Limb (tissue), 2 donors: ENCODE measurements around the gene THAP7.

Experiments used
- DNase-seq, 2 donors: peaks; one replicate each; pipeline ENCODE4 v3.0.0-alpha.2; 2016; ENCODE audit errors: extremely low spot score in 2 of 2

Gene THAP7

GRCh38 chr22:20965104-20965887 lies 36.6 kb downstream of the THAP7 start:
- DNase-seq: no peak

GRCh38 chr22:20964799-20965103 lies 37.2 kb downstream of the THAP7 start:
- DNase-seq: no peak

- no peak for DNase-seq
Measured at GRCh38 chr22:20964090-20964798, 37.7 kb downstream of the THAP7 start.

- DNase-seq: no peak
Measured at GRCh38 chr22:20963201-20964052, 38.5 kb downstream of the THAP7 start.

- DNase-seq: no peak
Measured at GRCh38 chr22:20962491-20962945, 39.4 kb downstream of the THAP7 start.

GRCh38 chr22:20960609-20961008 lies 41.3 kb downstream of the THAP7 start:
- no peak for DNase-seq

- no peak for DNase-seq
Measured at GRCh38 chr22:20959578-20960461, 42.1 kb downstream of the THAP7 start.

GRCh38 chr22:20957683-20958431 lies 44.1 kb downstream of the THAP7 start:
- DNase-seq: no peak

- DNase-seq: no peak
Measured at GRCh38 chr22:20957102-20957682, 44.7 kb downstream of the THAP7 start.

- DNase-seq: no peak
Measured at GRCh38 chr22:20956258-20957101, 45.4 kb downstream of the THAP7 start.

GRCh38 chr22:20955548-20955947 lies 46.4 kb downstream of the THAP7 start:
- DNase-seq: no peak

GRCh38 chr22:20953668-20954500 lies 48.0 kb downstream of the THAP7 start:
- no peak for DNase-seq

GRCh38 chr22:20953342-20953608 lies 48.6 kb downstream of the THAP7 start:
- DNase-seq: no peak

GRCh38 chr22:20952544-20953341 lies 49.2 kb downstream of the THAP7 start:
- no peak for DNase-seq

- no peak for DNase-seq
Measured at GRCh38 chr22:20951932-20952380, 50.0 kb downstream of the THAP7 start.

- no peak for DNase-seq
Measured at GRCh38 chr22:20951151-20951931, 50.6 kb downstream of the THAP7 start.

GRCh38 chr22:20949698-20950183 lies 52.2 kb downstream of the THAP7 start:
- no peak for DNase-seq
